NCI-H510A (cell line): ENCODE measurements around the gene FAM117B.
"Not testable (repeated sequence)": the region's sequence is repeated elsewhere in the genome, so short reads cannot be mapped to it uniquely, and the experiment has no call there.

ENCODE experiments used
- DNase-seq: peaks from one replicate; lab custom pipeline; 2025; lab: John Stamatoyannopoulos, UW

FAM117B gene

DNA sequence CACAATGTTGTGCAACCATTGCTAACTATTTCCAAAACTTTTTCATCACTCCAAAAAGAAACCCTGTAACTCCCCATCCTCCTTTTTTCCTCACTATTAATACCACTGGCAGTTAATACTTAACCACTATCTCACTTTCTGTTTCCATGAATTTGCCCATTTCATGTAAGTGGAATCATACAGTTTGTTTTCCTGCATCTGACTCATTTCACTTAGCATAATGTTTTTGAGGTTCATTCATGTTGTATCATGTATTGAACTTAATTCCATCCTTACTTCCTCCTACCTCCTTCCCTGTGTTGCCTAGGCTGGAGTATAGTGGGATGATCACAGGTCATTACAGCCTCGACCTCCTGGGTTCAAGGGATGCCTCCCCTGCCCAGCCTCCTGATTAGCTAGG lies 68.3 kb downstream of the FAM117B start:
- DNase-seq: no peak

DNA sequence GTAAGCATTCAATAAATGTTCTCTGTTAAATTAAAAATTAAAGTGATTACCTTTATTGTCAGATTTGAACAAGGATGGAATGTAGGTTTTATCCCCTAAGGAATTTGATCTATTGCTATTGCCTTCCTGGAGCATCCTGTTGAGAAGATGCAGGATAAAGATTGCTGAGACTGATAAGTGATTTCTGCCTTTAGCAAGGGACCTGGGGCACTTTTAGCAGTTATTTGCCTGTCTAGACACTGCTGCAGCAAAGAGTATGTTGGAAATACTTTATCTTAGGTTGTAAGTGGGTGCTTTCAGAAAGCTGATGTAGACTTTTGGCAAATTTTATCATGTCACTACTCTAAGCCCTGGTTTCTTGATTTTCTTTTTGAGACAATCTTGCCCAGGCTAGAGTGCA lies 69.5 kb downstream of the FAM117B start:
- DNase-seq: no peak

DNA sequence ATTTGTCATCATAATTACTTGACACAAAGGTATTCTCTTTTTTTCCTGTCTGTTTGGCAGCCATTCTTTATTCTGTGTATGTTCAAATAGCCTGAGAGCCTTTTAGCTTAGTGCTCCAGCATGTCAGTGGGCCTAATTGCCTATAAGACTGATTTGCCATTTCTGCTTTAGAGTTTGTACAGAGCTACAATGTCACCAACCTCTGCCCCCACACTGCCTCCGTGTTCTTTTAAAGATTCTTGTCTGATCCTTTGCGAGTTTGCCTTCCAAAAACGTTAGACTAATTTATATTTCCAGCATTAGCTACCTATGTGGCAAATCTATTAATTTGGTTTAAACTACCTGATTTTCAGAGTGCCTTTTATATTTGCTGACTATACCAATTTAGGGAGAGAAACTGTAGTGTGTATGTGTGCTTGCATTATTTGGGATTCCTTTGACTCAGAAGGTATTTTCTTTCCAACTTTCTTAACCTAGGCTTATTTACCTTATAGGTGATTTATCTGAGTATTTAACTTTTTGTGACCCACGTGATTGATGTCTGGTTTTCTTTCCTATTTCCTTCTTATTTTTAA lies 70.8 kb downstream of the FAM117B start:
- no peak for DNase-seq

DNA sequence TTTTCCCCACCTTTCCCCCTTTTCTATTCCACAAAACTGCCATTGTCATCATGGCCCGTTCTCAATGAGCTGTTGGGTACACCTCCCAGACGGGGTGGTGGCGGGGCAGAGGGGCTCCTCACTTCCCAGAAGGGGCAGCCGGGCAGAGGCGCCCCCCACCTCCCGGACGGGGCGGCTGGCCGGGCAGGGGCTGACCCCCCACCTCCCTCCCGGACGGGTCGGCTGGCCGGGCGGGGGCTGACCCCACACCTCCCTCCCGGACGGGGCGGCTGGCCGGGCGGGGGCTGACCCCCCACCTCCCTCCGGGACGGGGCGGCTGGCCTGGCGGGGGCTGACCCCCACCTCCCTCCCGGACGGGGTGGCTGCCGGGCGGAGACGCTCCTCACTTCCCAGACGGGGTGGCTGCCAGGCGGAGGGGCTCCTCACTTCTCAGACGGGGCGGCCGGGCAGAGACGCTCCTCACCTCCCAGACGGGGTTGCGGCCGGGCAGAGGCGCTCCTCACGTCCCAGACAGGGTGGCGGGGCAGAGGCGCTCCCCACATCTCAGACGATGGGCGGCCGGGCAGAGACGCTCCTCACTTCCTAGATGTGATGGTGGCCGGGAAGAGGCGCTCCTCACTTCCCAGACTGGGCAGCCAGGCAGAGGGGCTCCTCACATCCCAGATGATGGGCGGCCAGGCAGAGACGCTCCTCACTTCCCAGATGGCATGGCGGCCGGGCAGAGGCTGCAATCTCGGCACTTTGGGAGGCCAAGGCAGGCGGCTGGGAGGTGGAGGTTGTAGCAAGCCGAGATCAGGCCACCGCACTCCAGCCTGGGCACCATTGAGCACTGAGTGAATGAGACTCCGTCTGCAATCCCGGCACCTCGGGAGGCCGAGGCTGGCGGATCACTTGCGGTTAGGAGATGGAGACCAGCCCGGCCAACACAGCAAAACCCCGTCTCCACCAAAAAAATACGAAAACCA lies 80.5 kb downstream of the FAM117B start:
- DNase-seq: not testable (repeated sequence)

DNA sequence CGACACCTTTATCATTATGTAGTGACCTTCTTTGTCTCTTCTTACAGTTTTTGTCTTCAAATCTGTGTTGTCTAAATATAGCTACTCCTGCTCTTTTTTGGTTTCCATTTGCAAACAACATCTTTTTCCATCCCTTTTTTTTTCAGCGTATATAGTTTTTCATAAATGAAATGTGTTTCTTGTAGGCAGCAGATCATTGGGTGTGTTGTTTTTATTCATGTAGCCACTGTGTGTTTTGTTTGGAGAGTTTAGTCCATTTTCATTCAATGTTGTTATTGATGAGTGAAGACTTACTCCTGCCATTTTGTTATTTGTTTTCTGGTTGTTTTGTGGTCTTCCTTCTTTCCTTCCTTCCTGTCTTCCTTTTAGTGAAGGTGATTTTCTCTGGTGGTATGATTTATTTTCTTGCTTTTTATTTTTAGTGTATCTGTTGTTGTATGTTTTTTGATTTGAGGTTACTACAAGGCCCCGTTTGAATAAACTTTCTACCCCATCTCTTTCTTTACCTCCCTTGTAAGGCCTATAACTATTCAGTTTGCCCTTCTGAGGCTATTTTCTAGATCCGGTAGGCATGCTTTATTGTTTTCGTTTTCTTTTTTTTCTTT lies 81.4 kb downstream of the FAM117B start:
- no peak for DNase-seq

DNA sequence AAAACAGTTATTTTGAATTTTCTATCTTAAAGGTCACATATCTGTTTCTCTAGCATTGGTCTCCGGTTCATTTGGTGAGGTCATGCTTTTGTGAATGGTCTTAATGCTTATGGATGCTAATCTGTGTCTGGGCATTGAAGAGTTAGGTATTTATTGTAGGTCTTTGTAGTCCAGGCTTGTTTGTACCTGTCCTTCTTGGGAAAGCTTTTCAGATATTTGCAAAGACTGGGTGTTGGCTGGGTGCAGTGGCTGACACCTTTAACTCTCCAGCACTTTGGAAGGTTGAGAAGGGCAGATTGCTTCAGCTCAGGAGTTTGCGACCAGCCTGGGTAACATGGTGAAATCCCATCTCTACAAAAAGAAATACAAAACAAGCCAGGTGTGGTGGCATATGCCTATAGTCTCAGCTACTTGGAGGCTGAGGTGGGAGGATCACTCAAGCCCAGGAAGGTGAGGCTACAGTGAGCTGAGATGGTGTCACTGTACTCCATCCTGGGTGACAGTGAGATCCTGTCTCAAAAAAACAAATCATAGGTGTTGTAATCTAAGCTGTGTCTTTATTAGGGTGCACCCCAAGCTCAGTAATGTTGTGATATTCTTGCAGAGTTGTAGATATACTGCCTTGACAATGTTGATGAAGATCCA lies 82.3 kb downstream of the FAM117B start:
- no peak for DNase-seq

DNA sequence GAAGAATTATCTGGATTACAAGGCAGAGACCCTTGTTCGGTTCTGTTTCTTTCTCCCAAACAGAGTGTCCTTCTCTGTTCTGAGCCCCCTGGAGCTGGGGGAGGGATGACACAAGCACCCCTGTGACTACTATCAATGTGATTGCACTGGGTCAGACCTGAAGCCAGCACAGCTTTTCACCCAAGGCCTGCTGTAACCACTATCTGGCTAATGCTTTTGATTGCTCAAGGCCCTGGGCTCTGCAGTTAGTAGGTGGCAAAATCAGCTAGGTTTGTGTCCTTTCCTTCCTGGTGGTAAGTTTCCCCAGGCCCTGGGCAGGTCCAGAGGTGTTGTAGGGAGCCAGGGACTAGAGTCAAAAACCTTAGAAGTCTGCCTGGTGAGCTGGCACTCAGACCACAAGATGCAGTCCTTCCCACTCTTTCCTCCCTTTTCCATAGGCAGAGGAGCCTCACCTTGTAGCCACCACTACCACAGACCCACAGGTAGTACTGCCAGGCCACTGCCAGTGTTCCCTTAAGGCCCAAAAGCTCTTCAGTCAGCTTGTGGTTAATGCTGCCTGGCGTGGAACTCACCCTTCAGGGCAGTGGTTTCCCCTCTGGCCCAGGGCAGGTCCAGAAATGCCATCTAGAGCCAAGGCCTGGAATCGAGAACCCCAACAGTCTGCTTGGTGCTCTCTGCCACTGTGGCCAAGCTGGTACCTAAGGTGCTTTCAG lies 83.0 kb downstream of the FAM117B start:
- DNase-seq: no peak

DNA sequence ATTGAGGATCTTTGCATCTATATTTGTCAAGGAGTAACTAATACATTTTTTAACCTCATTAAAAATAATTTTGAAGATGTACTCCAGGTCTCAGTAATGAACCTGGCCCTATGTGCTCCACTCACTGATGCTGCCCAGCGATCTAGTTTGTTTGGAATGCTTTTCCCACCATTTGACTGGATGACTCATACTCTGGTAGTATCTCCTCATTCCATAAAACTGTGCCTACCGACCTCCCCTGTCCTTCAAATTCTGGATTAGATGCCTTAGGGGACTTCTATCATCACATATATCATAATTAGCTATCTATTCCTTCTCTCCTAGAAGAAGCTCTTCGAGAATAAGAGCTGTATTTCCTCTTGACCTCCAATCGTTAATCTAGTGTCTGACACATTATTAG lies 83.8 kb downstream of the FAM117B start:
- no peak for DNase-seq

DNA sequence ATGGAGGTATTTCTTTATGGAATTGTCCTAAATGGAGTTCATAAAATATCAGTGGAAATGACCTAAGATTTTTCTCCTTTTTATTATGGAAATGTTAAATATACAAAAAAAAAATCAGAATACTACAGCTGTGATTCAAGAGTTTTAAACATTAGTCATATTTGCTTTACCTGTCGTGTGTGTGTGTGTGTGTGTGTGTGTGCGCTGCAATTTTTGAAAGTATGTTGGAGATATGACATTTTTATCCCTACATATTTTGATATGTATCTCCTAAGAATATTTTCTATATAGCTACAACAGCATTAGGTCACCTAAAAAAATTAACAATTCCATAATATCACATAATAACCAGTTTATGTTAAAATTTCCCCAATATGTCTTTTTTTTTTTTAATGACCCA lies 85.5 kb downstream of the FAM117B start:
- no peak for DNase-seq

DNA sequence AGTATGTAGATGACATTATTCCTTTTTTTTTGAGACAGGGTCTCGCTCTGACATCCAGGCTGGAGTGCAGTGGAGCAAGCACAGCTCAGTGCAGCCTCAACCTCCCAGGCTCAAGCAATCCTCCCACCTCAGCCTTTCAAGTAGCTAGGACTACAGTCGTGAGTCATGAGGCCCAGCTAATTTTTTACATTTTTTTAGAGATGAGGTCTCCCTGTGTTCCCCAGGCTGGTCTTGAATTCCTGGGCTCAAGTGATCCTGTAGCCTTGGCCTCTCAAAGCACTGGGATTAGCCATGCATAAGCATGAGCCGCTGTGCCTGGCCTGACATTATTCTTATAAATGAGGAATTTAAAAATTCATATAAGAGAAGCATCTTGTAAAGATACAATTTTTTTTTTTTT lies 86.9 kb downstream of the FAM117B start:
- no peak for DNase-seq

DNA sequence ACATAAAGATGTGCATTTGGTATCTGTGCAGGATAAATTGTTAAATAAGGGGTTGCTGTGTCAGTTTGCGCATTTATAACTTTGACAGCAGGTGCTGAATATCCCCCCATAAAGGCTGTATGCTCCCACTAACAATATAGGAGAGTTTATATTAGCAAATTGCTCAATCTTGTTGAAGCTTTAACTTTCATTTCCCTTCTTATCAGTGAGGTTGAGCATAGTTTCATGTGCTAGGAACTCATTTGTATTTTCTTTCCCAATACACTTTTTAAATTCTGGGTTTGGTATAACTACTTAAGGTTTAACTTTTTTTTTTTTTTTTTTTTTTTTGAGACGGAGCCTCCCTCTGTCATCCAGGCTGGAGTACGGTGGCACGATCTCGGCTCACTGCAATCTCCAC lies 89.0 kb downstream of the FAM117B start:
- DNase-seq: no peak

DNA sequence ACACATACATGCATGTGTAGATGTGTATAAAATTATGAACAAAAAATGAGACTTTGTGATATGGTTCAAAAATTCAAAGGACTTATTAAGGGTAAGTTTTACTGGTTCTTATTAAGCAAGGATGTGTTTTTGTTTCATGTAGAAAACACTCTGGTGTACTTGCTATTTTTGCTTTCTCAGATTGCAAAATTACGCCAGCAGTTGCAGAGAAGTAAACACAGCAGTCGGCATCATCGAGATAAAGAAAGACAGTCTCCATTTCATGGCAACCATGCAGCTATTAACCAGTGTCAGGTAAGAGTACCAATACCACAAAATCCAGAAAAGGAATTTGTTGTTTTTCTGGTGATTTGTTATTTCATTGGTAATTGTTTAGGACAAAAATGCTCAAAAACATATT lies 91.3 kb downstream of the FAM117B start:
- no peak for DNase-seq

DNA sequence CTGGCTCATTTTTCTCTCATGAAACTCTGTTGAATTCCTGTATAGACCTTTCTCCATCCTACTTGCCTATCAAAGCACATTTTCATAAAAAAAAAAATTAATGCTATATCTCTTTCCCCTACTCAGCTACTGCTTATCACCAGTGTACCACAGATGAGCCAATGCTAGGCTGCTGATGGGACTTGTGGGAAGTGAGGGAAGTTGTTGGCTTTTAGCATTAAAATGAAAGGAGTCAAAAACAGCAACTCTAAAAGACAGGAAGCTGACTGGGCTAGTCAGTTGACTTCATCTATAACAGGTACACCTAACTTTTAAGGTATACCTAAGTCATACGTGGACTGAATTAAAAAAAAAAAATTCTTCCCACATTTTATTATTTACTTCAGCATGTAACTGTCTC lies 102.1 kb downstream of the FAM117B start:
- no peak for DNase-seq

DNA sequence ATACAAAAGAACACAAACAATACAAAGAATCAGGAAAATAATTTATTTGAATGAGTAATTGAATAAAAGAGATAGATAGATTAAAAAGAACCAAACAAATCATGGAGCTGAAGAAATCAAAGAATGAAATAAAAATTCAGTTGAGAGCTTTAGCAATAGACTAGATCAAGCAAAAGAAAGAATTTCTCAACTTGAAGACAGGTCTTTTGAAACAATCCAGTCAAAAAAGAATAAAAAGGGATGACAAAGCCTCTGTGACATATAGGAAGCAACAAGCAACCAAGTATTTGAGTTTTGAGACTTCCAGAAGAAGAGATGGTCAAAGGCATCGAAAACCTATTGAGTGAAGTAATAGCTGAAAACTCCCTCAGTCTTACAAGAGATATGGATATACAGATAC lies 108.8 kb downstream of the FAM117B start:
- no peak for DNase-seq

DNA sequence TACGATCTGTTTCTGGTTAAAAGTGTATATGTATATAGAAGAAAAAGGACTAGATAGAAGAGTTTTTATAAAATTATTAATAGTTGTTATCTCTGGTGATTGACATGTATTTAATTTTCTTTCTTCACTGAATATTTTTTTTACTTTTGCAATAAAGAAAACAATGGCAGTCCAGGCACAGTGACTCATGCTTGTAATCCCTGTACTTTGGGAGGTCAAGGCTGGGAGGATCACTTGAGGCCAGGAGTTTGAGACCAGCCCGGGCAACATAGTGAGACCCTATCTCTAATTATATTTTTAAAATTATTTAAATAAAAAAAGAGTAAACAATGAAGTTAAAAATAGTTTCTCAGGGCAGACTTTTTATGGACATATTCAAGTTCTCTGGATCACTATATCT lies 114.7 kb downstream of the FAM117B start:
- no peak for DNase-seq

DNA sequence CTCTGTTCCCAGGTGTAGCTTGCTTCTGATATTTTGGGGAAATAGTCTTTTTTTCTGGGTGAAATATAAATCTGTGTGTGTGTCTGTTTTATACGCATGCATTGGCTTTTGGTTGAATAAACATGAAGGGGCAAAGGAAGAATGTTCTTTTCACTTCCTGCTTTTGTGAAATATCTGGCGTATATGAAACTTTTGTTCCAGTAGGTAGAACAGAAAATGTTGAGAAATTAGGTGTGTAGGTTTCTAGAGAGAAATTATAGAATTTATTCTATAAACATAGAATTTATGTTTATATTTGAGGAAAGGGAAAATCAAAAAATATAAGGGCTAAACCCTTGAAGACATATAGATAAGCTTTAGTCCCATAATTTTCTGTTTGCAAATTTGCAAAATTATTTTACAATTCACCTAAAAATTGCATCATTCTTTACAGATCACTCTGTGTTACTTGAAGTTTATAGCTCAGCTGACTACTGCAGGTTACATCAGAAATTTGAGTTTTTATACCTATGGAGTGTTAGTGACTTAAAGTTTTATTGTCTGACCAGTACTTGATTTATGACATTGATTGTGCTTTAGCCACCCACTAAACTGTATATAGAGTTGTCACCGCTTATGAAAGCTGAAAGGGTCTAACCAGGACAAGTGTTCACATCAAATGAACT lies 116.1 kb downstream of the FAM117B start:
- no peak for DNase-seq

DNA sequence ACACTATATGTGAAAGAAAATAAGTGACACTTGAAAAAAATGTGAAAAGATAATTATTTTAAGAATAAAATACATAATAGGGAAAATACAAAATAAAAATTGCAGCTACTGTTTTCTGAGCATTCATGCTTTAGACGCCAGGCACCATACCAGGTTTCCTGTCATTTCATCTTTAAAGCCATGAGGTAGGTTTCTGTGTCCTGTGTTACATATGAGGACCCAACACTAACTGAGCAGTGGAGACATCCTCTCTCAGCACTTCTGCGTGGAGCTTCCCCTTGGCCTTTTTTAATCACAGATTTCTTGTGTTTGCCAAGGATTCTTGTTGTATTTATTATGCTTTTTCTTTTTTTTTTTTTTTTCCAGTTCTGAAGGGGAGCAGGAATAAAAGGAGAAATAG lies 117.3 kb downstream of the FAM117B start:
- DNase-seq: no peak

DNA sequence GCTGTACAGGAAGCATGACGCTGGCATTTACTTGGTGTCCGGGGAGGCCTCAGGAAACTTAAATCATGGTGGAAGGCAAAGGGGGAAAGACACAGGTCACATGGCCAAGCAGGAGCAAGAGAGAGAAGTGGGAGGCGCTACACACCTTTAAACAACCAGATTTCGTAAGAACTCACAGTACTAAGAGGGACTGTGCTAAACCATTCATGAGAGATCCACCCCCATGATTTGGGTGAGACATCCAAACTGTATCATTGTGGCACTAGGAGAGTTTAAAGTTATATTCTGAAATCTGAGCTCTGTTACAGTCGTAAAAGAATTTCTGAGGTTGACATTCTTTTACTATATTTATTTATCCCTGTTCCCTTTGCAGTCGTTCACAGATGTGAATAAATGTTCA lies 120.2 kb downstream of the FAM117B start:
- no peak for DNase-seq

DNA sequence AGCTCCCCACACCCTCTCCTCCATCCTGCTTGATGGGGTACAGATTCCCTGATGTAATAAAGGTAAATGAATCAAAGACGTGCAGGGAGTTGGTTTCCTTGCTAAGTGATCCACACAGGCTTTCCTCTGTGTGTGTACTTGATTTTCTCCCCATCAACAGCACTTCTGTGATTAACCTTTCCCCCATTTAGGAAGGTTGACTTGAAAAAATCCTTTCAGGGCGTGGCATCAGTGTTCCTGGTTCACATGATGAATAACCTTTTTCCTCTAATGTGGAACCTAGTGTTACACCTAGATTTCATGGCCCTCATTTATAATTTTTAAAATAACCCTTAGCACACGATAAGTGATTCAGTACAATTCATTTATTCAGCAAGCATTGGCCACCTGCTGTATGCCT lies 121.8 kb downstream of the FAM117B start:
- DNase-seq: no peak

DNA sequence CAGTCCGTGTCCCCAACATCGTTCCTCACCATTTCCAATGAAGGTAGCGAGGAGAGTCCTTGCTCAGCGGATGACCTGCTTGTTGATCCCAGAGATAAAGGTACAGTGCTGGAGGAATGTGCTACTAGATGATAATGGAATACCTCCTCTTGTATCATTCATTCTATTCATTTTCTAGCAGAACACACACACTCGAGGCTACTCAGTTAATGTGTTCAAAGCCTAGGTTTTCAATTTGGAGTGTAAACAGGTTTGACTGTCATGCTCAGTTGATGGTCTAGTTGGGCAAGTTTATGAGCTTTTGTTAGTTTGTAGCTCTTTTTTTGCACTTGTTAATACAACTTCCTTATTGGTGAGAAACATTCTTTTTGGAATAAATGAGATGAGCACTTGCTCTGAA lies 122.6 kb downstream of the FAM117B start:
- no peak for DNase-seq

DNA sequence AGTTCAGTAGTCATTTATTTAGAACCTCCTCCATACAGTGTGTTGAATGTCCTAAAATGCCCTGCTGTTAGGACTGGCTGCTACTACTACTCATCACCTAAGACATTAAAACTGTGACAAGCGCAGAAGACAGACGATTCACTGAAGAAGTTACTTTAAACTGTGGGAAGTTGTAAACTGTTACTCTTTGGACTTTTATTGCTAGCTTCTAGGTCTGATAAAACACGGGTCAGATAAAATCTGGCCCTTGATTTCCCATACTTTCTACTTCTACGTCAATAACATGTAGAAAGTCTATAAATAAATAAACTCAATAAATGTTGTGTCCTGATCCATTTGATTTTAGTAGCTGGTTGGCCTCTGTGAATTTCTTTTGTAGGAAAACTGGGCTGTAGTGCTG lies 123.4 kb downstream of the FAM117B start:
- no peak for DNase-seq

DNA sequence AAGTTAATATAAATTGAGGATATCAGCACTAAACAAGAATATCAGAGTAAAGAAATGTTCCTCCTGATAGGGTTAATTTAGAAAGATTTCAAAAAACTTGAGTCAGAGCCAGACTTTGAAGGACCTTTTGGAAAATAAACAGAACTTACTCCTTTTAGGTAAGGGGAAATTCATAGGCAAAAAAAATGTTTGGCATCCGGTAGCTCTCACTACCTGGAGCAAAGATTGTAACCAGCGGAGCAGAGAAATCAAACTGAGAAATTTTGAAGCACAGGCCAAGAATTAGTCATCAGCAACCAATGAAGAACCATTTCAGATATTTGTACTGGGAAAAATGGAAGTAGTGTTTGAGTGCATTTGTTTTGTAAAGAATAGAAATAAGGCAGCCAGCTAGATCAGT lies 123.8 kb downstream of the FAM117B start:
- DNase-seq: no peak
